Activated CD4-positive, alpha-beta memory T cell treated with anti-CD3 and anti-CD28 coated beads, Interleukin-2, amount 10 ng/mL, durations not matched to agents 7 days and 5 days (primary cell): ENCODE measurements around the gene SLC47A1. TPM values are rescaled to one million over a fixed set of nuclear protein-coding genes. Genes with fewer than 3 reads are reported as not detected.
"Not testable (repeated sequence)": the region's sequence is repeated elsewhere in the genome, so short reads cannot be mapped to it uniquely, and the experiment has no call there.

Experiments
- CTCF ChIA-PET: fragments of 350-600 bp; sonication (Branson Sonifier 250); formaldehyde crosslinking; loops from one replicate; lab custom pipeline; 2021; ENCODE audit warnings: antibody characterized with exemption, inconsistent platforms; lab: Charles Lee
- POLR2A ChIA-PET: fragments of 350-600 bp; sonication (Branson Sonifier 250); formaldehyde crosslinking; loops from one replicate; lab custom pipeline; 2021; ENCODE audit warnings: antibody characterized with exemption; lab: Charles Lee
- DNase-seq: peaks from one replicate; pipeline ENCODE4 v3.0.0-alpha.2; 2020
- H3K27ac Mint-ChIP-seq: one replicate; pipeline ENCODE4 v1.8.0; 2021; ENCODE audit warnings: mild to moderate bottlenecking, mixed read lengths
- H3K27me3 Mint-ChIP-seq: one replicate; pipeline ENCODE4 v1.8.0; 2021; ENCODE audit warnings: mixed read lengths
- H3K36me3 Mint-ChIP-seq: one replicate; pipeline ENCODE4 v1.8.0; 2021; ENCODE audit warnings: low read depth, mixed read lengths
- H3K4me1 Mint-ChIP-seq: one replicate; pipeline ENCODE4 v1.8.0; 2021; ENCODE audit warnings: mixed read lengths
- H3K4me3 Mint-ChIP-seq: one replicate; pipeline ENCODE4 v1.8.0; 2021; ENCODE audit warnings: mild to moderate bottlenecking, mixed read lengths
- H3K9me3 Mint-ChIP-seq: one replicate; pipeline ENCODE4 v1.8.0; 2021; ENCODE audit warnings: mixed read lengths
- total RNA-seq, 2 experiments: library from RNA; stranded (reverse); gene quantifications; one replicate each; pipeline ENCODE4 v1.2.3, GENCODE V29; 2021

The SLC47A1 gene
- total RNA-seq, 2 experiments from 2014 or later: 0.28 to 0.45 TPM

GRCh38 chr17:19569785-19570543 is 36.3 kb downstream of the SLC47A1 start:
- ChIA-PET CTCF (interaction anchor here (0.6 kb wide), 1 partner anchor 8 kb away, joined by 3 read pairs; no protein-coding TSS in a partner anchor), POLR2A (no interaction called here)
- no peaks in the 10 kb centered on the region for H3K36me3 Mint-ChIP-seq
- no peak overlapping the region for H3K27ac Mint-ChIP-seq
- H3K4me1 Mint-ChIP-seq: no peaks in the 10 kb centered on the region
- H3K27me3 Mint-ChIP-seq: peaks cover 15% of the 10 kb centered on the region
- DNase-seq: no peak
- H3K4me3 Mint-ChIP-seq: no peak overlapping the region
- H3K9me3 Mint-ChIP-seq: no peaks in the 10 kb centered on the region

GRCh38 chr17:19570544-19571062 is 36.9 kb downstream of the SLC47A1 start:
- ChIA-PET CTCF (interaction anchor here (0.6 kb wide), 1 partner anchor 9 kb away, joined by 3 read pairs; no protein-coding TSS in a partner anchor), POLR2A (no interaction called here)
- DNase-seq: no peak
- no peak overlapping the region for H3K4me3 Mint-ChIP-seq
- no peaks in the 10 kb centered on the region for H3K4me1 Mint-ChIP-seq
- no peaks in the 10 kb centered on the region for H3K36me3 Mint-ChIP-seq
- H3K9me3 Mint-ChIP-seq: no peaks in the 10 kb centered on the region
- H3K27me3 Mint-ChIP-seq: peaks cover 14% of the 10 kb centered on the region
- H3K27ac Mint-ChIP-seq: no peak overlapping the region

GRCh38 chr17:19573075-19573474 is 39.4 kb downstream of the SLC47A1 start:
- Mint-ChIP-seq H3K9me3 (no peaks in the 10 kb centered on the region), H3K36me3 (no peaks in the 10 kb centered on the region), H3K4me1 (no peaks in the 10 kb centered on the region), H3K27ac (no peak overlapping the region), H3K4me3 (no peak overlapping the region), H3K27me3 (peaks cover 18% of the 10 kb centered on the region)
- ChIA-PET CTCF (no interaction called here), POLR2A (no interaction called here)
- no peak for DNase-seq

GRCh38 chr17:19574956-19575355 is 41.3 kb downstream of the SLC47A1 start:
- H3K4me1 Mint-ChIP-seq: no peaks in the 10 kb centered on the region
- no peaks in the 10 kb centered on the region for H3K9me3 Mint-ChIP-seq
- no peak overlapping the region for H3K4me3 Mint-ChIP-seq
- H3K27ac Mint-ChIP-seq: no peak overlapping the region
- H3K27me3 Mint-ChIP-seq: peaks cover 26% of the 10 kb centered on the region
- CTCF ChIA-PET: interaction anchor here (0.7 kb wide), 1 partner anchor 59 kb away, joined by 4 read pairs; no protein-coding TSS in a partner anchor
- POLR2A ChIA-PET: no interaction called here
- H3K36me3 Mint-ChIP-seq: no peaks in the 10 kb centered on the region
- no peak for DNase-seq

- ChIA-PET POLR2A (no interaction called here), CTCF (no interaction called here)
- Mint-ChIP-seq H3K36me3 (no peaks in the 10 kb centered on the region), H3K4me1 (no peaks in the 10 kb centered on the region), H3K9me3 (no peaks in the 10 kb centered on the region), H3K27me3 (peaks cover 29% of the 10 kb centered on the region), H3K4me3 (no peak overlapping the region), H3K27ac (no peak overlapping the region)
- DNase-seq: no peak
Observed at GRCh38 chr17:19578545-19578944, 44.9 kb downstream of the SLC47A1 start.

GRCh38 chr17:19579192-19579761 is 45.6 kb downstream of the SLC47A1 start:
- Mint-ChIP-seq H3K27ac (no peak overlapping the region), H3K36me3 (no peaks in the 10 kb centered on the region), H3K4me3 (no peak overlapping the region), H3K27me3 (peaks cover 29% of the 10 kb centered on the region), H3K9me3 (no peaks in the 10 kb centered on the region), H3K4me1 (no peaks in the 10 kb centered on the region)
- ChIA-PET CTCF (no interaction called here), POLR2A (no interaction called here)
- DNase-seq: no peak

GRCh38 chr17:19579867-19580565 is 46.4 kb downstream of the SLC47A1 start:
- no peaks in the 10 kb centered on the region for H3K9me3 Mint-ChIP-seq
- H3K27ac Mint-ChIP-seq: no peak overlapping the region
- no peaks in the 10 kb centered on the region for H3K36me3 Mint-ChIP-seq
- no peak for DNase-seq
- ChIA-PET CTCF (interaction anchor here (0.7 kb wide), 1 partner anchor 429 kb away, joined by 4 read pairs; no protein-coding TSS in a partner anchor), POLR2A (no interaction called here)
- H3K4me3 Mint-ChIP-seq: no peak overlapping the region
- H3K4me1 Mint-ChIP-seq: no peaks in the 10 kb centered on the region
- peaks cover 29% of the 10 kb centered on the region for H3K27me3 Mint-ChIP-seq

GRCh38 chr17:19580566-19580920 is 46.9 kb downstream of the SLC47A1 start:
- DNase-seq, POLR2A ChIA-PET, H3K36me3 Mint-ChIP-seq, H3K4me1 Mint-ChIP-seq, H3K27ac Mint-ChIP-seq, H3K9me3 Mint-ChIP-seq, H3K4me3 Mint-ChIP-seq: not testable (repeated sequence)
- H3K27me3 Mint-ChIP-seq: peaks cover 28% of the 10 kb centered on the region
- CTCF ChIA-PET: interaction anchor here (0.7 kb wide), 1 partner anchor 428 kb away, joined by 4 read pairs; no protein-coding TSS in a partner anchor

GRCh38 chr17:19582152-19582551 is 48.5 kb downstream of the SLC47A1 start:
- H3K9me3 Mint-ChIP-seq, DNase-seq, H3K27ac Mint-ChIP-seq, H3K36me3 Mint-ChIP-seq, POLR2A ChIA-PET, H3K4me3 Mint-ChIP-seq, CTCF ChIA-PET, H3K4me1 Mint-ChIP-seq: not testable (repeated sequence)
- H3K27me3 Mint-ChIP-seq: peaks cover 26% of the 10 kb centered on the region

GRCh38 chr17:19583871-19584270 is 50.2 kb downstream of the SLC47A1 start:
- no peak for DNase-seq
- POLR2A ChIA-PET: no interaction called here
- no peaks in the 10 kb centered on the region for H3K36me3 Mint-ChIP-seq
- CTCF ChIA-PET: interaction anchor here (0.7 to 1.1 kb wide), 3 partner anchors 24 to 183 kb away, joined by 3 to 5 read pairs (median 4); no protein-coding TSS in a partner anchor
- no peak overlapping the region for H3K4me3 Mint-ChIP-seq
- H3K27me3 Mint-ChIP-seq: peaks cover 16% of the 10 kb centered on the region
- H3K27ac Mint-ChIP-seq: no peak overlapping the region
- no peaks in the 10 kb centered on the region for H3K4me1 Mint-ChIP-seq
- no peaks in the 10 kb centered on the region for H3K9me3 Mint-ChIP-seq

GRCh38 chr17:19590451-19590850 is 56.8 kb downstream of the SLC47A1 start:
- no peaks in the 10 kb centered on the region for H3K27me3 Mint-ChIP-seq
- H3K36me3 Mint-ChIP-seq: no peaks in the 10 kb centered on the region
- H3K4me1 Mint-ChIP-seq: no peaks in the 10 kb centered on the region
- CTCF ChIA-PET: no interaction called here
- no peaks in the 10 kb centered on the region for H3K9me3 Mint-ChIP-seq
- POLR2A ChIA-PET: no interaction called here
- no peak for DNase-seq
- H3K27ac Mint-ChIP-seq: no peak overlapping the region
- H3K4me3 Mint-ChIP-seq: no peak overlapping the region

- no peaks in the 10 kb centered on the region for H3K27me3 Mint-ChIP-seq
- ChIA-PET POLR2A (no interaction called here), CTCF (no interaction called here)
- DNase-seq: no peak
- no peaks in the 10 kb centered on the region for H3K36me3 Mint-ChIP-seq
- no peak overlapping the region for H3K27ac Mint-ChIP-seq
- no peak overlapping the region for H3K4me3 Mint-ChIP-seq
- H3K4me1 Mint-ChIP-seq: no peaks in the 10 kb centered on the region
- no peaks in the 10 kb centered on the region for H3K9me3 Mint-ChIP-seq
Observed at GRCh38 chr17:19590912-19591551, 57.4 kb downstream of the SLC47A1 start.

GRCh38 chr17:19592316-19592715 is 58.7 kb downstream of the SLC47A1 start:
- no peaks in the 10 kb centered on the region for H3K9me3 Mint-ChIP-seq

More at GRCh38 chr17:19592316-19592715, 58.7 kb downstream of the SLC47A1 start:
- Mint-ChIP-seq H3K4me1 (no peaks in the 10 kb centered on the region), H3K27me3 (peaks cover 2% of the 10 kb centered on the region), H3K4me3 (no peak overlapping the region), H3K27ac (no peak overlapping the region), H3K36me3 (no peaks in the 10 kb centered on the region)
- ChIA-PET CTCF (no interaction called here), POLR2A (no interaction called here)
- DNase-seq: no peak
